OCI-LY3 (cell line): ENCODE results near the gene ARFIP1.

Experiments
- EZH2phosphoT487 ChIP-seq: fragments of 200-600 bp; shearing (Covaris generic); IDR thresholded peaks from 2 replicates; pipeline ENCODE4 v1.6.1; 2018; ENCODE audit warnings: antibody characterized with exemption, mixed run types, low read depth
- TF ChIP-seq, protein P1 (sequence below): fragments of 200-600, 300-600 bp; sonication (generic); IDR thresholded peaks from 2 replicates; pipeline ENCODE4 v1.5.1; 2014; ENCODE audit warnings: antibody characterized with exemption, low read length, low read depth

DNA sequence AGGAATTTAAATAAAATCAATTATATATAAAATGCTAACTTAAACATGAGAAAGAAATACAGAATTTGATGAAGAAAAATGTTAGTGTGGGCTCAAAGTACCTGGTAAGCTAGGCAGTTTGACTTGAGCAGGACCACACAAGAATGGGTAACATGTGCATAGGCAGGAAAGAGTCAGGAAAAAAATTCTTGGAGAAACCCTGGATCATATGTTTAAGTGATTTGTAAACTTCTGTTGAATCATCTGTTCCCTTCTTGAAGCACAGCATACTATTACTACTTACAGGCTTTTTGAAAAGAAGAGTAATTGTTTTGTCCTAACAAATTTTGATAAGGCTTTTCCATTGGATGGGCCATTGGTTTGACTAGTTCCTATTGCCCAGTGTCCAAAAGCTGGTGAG is 118.9 kb downstream of the ARFIP1 start:
- TF ChIP-seq, protein P1, sequence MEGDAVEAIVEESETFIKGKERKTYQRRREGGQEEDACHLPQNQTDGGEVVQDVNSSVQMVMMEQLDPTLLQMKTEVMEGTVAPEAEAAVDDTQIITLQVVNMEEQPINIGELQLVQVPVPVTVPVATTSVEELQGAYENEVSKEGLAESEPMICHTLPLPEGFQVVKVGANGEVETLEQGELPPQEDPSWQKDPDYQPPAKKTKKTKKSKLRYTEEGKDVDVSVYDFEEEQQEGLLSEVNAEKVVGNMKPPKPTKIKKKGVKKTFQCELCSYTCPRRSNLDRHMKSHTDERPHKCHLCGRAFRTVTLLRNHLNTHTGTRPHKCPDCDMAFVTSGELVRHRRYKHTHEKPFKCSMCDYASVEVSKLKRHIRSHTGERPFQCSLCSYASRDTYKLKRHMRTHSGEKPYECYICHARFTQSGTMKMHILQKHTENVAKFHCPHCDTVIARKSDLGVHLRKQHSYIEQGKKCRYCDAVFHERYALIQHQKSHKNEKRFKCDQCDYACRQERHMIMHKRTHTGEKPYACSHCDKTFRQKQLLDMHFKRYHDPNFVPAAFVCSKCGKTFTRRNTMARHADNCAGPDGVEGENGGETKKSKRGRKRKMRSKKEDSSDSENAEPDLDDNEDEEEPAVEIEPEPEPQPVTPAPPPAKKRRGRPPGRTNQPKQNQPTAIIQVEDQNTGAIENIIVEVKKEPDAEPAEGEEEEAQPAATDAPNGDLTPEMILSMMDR = no peak
- TF ChIP-seq EZH2phosphoT487 = no peak
